22Rv1 (cell line): Measurements from ENCODE around the gene RPS10.

Experiments used
- CTCF ChIP-seq: fragments of 450-650 bp; IDR thresholded peaks from 2 replicates; pipeline ENCODE4 v1.5.1; 2017; ENCODE audit warnings: mild to moderate bottlenecking
- ZFX ChIP-seq: fragments of 450-650 bp; IDR thresholded peaks from 2 replicates; pipeline ENCODE4 v1.6.1; 2017; ENCODE audit warnings: antibody characterized with exemption, borderline replicate concordance

DNA sequence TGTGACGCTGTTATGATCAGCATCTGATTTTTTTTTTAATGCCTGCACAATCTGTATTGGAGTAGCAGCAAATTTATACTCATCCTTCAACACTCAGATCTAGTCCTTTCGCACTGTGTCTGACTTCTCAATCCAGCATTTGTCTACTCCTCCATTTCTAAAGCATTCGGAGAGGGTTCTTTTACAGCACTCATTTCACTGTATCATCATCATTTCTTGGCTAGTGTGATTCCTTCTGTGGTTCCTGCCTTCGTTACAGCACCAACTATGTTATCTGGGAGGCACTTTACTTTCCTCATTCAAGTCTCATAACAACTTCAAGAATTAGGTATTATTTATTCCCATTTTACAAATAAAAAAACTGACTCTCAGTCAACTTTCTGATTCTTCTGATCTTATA lies 51.4 kb downstream of the RPS10 start:
- no peak for TF ChIP-seq CTCF
- TF ChIP-seq ZFX, result no peak
